ENCODE data around the gene PIK3R2.
"Not testable (repeated sequence)": the region's sequence is repeated elsewhere in the genome, so short reads cannot be mapped to it uniquely, and the experiment has no call there.

The PIK3R2 gene

DNA sequence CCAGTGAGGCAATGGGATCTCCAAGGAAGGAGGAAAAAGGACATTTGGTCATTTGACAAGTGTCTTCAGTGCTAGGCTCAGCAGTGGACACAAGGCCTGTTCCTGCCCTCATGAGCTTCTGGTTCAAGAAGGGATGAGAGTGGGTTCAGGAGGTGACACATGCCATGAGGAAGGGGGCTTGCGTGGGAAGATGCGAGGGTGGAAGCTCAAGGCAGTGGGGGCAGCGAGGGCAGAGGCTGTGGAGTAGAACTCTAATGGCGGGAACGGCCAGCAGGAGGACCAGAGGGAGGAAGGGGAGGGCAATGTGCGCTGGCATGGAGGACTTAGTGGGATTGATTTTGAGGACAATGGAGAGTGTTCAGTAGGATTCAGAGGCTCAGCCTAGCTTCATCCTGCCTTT, 3.3 kb downstream of the PIK3R2 start:
- DNase-seq = no peak

DNA sequence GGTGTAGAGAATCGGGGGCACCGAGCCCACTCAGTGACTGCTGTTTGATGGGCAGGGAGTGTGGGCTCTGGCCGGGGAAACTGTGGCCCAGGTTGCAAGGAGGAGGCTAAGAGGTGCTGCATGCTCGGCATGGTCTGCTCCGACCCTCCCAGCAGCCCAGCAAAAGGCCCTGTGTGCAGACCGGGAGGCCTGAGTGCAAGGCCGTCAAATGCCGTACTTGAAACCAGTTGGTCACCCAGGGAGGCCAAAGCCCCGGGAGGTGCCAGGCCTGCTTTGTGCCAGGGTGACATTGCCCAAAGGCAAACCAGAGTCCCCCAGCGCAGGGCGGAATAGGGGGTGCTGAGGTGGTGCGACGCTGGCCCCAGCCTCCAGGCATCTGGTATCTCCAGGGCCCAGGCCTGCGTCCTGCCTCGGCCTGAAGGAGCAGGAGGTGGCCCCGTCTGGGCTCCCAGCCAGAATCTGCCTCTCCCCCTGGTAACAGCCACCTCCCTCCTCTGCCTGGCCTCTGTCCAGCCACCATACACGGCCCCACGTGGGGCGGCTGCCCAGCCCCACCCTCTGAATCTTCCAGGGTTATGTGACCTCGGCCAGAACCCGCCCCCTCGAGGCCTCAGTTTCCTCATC, 4.0 kb downstream of the PIK3R2 start:
- DNase-seq = peak; percentile 80

DNA sequence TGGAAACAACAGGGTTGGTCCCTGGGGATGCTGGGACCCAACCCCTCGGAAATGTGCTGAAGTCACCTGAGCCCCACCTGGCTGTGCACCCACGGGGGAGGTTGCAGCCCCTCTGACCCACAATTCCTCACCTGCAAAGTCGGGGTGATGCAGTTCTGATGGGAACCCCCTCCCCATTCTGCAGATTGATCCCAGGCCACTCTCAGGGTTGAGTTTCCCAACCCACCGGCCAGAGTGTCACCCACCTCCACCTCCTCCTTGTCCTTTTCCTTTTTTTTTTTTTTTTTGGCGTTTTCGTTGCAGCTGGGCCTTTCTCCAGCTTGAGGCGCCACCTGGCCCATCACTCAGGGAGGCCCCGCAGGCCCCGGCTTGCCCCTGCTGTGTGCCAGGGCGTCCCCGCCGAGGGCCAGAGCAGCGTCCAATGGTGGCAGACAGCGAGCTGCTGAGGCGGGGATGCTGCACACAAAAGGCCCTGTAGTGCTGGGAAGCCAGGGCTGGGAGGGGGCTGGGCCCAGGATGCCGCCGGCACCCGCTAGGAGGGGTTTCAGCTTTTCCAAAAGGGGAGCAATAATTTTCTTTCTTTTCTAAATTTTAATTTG, 4.6 kb downstream of the PIK3R2 start:
- peak; percentile 52 for DNase-seq

DNA sequence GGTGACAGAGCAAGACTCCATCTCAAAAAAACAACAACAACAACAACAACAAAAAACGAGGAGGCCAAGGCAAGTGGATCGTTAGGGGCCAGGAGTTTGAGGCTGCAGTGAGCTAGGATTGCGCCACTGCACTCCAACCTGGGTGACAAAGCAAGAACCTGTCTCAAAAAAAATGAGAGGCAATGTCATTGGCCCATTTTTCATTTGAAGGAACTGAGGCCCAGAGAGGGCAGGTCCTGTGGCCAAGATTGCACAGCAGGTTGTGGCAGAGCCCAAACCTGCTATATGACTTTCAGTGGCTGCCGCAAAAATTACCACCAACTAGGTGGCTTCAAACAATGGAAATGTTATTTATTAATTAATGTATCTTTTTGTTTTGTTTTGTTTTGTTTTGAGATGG, 5.5 kb downstream of the PIK3R2 start:
- DNase-seq = no peak

DNA sequence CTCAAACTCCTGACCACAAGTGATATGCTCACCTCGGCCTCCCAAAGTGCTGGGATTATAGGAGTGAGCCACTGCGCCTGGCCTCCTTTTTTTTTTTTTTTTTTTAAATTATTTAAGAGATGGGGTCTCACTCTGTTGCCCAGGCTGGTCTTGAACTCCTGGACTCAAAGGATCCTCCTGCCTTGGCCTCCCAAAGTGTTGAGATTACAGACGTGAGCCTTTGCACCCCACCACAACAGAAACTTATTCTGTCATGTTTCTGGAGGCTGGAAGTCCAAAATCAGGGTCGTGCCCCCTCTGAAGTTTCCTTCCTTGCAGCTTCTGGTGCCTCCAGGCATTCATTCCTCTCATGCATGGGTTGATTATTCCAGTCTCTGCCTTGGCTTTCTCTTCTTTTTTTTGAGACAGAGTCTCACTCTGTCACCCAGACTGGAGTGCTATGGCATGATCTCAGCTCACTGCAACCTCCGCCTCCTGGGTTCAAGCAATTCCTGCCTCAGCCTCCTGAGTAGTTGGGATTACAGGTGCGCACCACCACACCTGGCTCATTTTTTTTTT, 6.2 kb downstream of the PIK3R2 start:
- not testable (repeated sequence) for DNase-seq

DNA sequence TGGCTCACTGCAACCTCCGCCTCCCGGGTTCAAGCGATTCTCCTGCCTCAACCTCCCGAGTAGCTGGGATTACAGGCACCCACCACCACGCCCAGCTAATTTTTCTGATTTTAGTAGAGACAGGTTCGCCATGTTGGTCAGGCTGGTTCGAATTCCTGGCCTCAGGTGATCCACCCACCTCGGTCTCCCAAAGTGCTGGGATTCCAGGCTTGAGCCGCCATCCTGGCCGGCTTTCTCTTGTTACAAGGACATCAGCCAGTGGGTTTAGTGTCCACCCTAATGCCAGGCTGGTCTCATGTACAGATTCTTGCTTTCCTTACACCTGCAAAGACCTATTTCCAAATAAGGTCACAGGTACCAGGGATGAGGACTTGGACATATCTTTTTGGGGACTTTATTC, 6.8 kb downstream of the PIK3R2 start:
- DNase-seq = no peak

DNA sequence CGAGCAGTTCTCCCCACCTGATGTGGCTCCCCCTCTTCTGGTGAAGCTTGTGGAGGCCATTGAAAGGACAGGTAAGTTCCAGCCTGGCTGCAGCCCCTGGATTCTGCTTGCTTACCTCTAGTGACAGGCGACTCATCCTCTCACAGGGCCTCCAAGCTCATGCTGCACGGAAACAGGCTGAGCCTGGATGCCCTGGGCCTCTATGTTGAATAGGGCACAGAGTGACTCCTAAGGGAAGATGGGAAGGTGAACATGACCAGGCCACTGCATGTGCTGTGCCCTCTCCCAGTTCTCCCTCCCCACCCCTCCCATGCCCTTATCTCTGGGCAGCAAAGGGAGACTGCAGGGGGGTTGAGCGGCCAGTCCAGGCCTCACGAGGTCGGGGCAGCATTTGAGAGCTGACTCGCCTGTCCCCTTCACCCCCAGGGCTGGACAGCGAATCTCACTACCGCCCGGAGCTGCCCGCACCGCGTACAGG, 7.6 kb downstream of the PIK3R2 start:
- DNase-seq = no peak

DNA sequence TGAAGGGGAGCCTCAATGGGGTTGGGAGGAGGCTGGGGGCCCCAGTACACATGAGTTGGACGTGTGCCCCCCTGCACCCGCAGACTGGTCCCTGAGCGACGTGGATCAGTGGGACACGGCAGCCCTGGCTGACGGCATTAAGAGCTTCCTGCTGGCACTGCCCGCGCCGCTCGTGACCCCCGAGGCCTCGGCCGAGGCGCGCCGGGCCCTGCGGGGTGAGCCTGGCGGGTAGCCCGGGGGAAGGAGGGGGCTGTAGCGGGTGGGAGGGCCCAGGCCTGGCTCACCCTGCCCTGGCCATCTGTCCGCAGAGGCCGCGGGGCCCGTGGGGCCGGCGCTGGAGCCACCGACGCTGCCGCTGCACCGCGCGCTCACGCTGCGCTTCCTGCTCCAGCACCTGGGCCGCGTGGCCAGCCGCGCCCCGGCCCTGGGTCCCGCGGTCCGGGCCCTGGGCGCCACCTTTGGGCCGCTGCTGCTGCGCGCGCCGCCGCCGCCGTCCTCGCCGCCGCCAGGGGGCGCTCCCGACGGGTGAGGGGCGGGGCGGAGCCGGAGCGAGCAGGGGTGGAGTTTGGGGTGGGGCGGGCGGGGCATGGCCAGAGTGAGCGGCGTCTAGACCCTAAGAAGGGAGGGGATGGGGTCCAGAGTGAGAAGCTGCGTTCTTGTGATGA, 8.1 kb downstream of the PIK3R2 start:
- DNase-seq = no peak

DNA sequence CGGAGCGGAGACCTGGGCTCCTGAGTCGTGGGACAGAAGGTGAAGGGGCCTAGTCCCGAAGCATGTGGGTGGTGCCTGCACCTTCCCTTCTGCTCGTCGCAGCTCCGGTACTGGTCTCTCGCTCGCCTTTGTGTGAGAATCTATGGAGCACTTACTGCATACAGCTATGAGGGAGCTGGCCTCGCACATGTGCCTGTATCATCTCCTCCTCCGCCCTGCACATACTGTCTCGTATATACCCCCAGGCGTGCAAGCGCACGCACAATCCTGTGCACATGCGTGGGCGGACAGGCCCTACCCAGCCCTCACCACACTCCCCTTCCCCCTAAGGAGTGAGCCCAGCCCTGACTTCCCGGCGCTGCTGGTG, 8.7 kb downstream of the PIK3R2 start:
- no peak for DNase-seq

DNA sequence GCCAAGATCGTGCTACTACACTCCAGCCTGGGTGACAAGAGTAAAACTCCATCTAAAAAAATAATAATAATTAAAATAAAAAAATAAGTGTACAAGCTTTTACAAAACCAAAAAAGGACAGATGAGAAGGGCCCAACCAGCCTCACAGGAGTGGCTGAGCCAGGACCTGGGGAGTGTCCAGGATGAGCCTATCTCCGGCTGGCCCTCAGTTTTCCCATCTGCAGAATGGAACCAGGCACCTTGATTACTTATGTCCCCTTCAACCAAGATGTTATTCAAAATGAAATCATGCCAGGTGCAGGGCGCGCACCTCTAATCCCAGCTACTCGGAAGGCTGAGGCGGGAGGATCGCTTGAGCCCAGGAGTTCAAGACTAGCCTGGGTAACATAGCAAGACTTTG, 11.1 kb downstream of the PIK3R2 start:
- DNase-seq = no peak

DNA sequence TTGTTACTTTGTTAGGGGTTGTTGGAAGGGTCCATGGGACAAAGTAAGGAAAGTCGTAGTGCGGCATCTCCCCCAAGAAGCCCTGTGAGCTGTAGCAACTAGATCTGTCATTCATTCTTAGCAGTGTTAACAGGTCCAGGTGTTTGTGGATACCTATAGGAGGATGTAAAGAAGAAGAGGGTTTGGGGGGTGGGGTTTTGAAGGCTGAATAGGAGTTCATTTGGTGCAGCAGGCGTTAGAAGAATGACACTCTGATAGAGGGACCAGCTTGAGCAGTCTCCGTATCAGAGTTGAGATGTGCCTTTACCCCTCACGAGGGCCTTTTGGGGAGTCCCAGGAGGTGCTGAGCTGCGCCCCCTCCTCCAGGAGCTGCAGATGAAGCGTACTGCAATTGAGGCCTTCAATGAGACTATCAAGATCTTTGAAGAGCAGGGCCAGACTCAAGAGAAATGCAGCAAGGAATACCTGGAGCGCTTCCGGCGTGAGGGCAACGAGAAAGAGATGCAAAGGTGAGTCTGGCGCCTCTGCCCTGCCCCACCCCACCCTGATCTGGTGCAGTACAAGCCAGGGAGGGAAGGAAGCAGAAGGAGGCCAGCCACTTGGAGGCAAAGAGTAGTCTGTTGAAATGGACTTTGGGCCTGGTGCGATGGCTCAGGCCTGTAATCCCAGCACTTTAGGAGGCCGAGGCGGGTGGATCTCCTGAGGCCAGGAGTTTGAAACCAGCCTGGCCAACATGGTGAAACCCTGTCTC, 13.0 kb downstream of the PIK3R2 start:
- DNase-seq = no peak

DNA sequence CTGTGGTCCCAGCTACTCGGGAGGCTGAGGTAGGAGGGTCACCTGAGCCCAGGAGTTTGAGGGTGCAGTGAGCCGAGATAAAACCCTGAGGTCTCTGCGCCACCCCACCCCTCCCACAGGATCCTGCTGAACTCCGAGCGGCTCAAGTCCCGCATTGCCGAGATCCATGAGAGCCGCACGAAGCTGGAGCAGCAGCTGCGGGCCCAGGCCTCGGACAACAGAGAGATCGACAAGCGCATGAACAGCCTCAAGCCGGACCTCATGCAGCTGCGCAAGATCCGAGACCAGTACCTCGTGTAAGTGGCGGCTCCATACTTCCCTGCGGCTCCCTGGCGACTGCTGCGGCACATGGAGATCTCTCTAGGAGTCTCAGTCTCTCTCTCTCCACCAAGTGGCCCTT, 14.0 kb downstream of the PIK3R2 start:
- no peak for DNase-seq

DNA sequence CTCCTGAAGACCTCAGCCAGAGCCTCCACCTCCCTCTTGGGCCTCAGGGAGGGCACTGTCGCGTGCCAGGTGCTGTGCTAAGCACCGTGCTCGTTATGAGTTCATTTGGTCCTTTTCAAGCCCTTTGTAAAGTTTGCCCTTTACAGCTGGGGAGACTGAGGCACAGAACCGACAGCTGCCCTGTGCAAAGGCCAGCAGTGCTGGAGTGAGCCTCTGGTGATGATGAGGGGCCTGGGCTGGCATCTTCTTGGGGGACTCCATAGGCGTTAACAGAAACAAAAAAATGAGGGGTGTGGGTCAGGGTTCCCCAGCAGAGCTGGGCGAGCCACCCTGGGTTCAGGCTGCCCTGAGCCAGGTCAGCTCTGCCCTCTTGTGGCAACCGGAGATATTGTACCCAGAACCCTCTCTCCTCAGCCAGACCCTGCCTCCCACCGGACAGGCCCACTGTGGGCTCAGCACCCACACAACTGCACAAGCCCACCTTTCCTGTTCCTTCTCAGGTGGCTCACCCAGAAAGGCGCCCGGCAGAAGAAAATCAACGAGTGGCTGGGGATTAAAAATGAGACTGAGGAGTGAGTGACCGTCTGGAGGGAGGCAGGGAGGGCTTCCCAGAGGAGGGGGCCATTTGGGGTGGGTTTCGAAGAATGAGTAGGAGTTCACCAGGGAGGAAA, 15.1 kb downstream of the PIK3R2 start:
- DNase-seq = no peak

DNA sequence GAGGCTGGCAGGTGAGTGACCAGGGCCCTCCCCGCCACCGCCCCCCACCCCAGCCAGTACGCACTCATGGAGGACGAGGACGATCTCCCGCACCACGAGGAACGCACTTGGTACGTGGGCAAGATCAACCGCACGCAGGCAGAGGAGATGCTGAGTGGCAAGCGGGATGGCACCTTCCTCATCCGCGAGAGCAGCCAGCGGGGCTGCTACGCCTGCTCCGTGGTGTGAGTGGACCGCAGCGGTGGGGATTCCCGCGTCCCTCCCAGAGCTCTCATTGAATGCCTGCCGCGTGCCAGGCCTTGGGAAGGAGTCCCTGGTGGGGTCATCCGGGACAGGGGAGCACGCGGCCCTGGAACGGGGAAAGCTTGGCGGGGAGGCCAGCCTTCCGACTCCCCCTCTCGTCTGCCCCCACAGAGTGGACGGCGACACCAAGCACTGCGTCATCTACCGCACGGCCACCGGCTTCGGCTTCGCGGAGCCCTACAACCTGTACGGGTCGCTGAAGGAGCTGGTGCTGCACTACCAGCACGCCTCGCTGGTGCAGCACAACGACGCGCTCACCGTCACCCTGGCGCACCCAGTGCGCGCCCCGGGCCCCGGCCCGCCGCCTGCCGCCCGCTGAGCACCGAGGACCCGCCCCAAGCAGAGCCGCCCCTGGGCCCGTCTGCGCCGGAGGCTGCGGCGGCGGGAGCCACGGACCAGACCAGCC, 15.9 kb downstream of the PIK3R2 start:
- no peak for DNase-seq

DNA sequence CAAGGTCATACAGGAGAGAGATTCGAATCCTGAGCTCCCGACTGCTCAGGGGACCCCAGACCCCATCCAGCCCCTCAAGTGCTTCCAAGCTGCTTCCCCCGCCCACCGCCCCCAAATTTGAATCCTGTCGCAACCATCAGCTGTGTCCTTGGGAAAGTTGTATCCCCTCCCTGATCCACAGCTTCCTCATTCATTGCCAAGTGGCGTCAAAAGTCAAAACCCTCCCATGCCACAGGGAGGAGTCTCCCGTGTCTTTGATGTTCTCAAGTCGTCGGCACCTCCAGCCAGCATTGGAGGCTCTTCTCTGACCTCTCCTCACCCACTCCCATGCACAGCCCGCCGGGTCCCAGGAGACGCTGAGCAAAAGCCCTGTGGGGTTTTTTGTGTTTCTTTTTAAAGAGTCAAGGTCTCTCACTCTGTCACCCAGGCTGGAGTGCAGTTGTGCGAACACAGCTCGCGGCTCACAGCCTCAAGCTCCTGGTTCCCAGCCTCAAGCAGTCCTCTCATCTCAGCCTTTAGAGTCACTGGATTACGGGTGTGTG, 17.8 kb downstream of the PIK3R2 start:
- DNase-seq = no peak

DNA sequence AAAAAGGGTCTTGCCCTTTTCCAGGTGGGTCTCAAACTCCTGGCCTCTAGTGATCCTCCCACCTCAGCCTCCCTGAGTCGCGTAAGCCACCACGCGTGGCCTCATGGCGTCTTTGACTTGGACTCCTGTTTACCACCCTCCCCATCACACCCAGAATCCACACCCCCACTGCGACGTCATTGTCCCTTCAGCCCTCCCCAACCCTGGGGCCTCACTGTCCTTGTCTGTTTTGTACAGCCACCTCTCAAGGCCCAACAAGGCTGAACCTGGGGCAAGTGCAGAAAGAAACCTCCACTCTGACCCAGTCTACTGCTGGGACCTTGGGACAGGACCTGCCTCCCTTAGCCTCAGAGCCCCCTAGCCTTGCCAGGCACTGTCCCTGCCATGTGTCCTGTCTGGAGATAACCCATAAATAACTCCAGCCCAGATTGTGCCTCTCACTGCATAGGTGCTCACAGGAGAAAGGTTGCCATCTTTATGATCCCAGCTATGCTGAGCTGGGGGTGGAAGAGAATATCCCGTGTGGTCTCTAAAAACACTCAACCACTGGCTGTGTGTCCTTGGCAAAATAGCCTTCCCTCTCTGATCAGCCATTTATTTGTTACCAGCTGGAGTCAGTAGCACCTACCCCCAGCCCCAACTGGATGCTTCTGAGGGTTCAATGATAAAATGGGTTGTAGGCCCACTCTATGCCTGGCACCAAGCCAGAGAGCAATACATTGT, 18.8 kb downstream of the PIK3R2 start:
- no peak for DNase-seq

DNA sequence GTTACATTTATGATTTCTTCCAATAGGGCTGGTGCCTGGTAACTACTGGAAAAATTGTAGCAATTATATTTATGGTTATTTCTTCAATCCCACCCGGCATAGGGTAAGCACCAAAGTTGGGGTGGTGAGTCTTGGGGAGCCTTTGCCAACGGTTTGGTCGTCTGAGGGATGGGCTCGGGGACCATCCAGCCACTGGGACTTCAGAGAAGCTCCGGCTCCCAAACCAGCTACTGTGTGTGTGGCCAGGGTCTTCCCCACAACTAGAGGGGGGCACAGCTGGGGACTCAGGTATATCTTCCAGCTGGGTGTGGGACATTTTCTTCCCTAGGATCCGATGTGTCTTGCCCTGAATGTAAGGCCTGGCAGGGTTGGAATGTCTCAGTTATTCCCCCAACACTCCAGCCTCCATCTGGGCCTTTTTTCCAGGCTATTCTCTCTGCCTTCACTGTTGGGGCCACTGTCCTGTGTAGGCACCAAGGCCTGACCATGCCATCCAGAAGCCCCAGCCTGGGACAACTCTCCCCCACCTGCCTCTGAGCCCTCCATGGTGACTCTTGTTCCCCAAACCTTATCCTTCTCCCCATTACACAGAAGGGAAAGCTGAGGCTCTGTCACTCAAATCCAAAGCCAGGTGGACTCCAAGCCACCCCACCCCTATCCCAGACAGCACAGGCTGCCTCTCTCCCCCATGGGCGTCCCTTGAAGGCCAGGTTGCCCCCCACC, 19.5 kb downstream of the PIK3R2 start:
- no peak for DNase-seq

DNA sequence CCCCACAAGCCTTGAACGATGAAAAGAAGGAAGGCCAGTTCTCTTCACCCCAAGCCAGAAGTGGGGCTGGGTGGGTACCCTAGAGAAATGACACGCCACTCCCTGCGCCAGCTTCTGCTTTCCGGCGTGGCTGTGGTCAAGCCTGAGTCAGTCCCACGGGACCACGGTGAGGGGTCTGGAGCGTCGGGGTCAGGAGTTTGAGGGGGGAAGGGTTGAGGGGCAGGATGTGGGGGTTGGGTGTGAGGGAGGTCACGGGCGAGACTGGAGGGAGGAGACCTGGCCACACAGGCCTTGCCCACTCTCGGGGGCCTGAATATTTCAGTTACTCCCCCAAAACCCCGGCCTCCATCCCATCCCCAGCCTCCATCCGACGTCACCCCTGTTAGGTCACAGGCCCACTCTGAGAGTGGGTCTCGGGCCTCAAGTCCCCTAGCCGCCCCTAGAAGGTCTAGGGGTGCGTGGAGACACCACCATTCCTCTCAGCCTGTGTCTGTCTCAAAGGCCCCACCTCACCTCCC, 20.1 kb downstream of the PIK3R2 start:
- DNase-seq = no peak

DNA sequence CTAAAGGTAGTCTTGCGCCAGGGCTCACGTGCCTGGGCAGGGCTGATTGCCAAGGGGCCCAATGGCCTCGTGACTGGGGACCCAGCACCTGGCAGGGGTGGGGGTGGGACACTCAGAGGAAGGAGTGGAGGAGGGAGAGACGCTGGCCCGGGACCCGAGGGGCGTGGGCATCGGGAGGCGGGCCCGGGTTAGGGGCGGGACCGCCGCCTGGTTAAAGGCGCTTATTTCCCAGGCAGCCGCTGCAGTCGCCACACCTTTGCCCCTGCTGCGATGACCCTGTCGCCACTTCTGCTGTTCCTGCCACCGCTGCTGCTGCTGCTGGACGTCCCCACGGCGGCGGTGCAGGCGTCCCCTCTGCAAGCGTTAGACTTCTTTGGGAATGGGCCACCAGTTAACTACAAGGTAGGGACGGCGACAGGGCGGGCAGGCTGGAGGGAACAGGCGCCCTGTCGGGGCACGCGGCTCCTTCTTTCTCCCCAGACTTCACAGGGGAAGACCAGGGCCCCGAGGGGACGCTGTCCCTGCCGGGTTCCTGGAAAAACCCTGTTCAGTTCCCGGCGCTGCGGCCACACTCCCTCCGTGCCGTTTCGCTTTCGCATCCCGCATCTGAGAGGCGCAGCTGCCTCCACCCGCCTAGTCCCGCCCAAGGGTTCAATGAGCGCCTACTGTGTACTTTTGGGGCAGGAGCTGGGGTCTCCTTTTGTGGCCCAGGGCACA, 20.8 kb downstream of the PIK3R2 start, which contains the start of gene IFI30:
TSS of gene IFI30 (plus strand) at position 242 of the 717 bp plus-strand sequence. CDS start at position 271, 29 bp downstream.
- no peak for DNase-seq
